ENCODE measurements around the gene KEAP1. TPM values are rescaled to one million over a fixed set of nuclear protein-coding genes. Genes with fewer than 3 reads are reported as not detected.

KEAP1 gene
- total and polyA plus RNA-seq, 2 of the 13 experiments (the other 11 are each of a cell fraction or from before 2014, with no cell fraction given): 56.7 to 72.9 TPM

- TF ChIP-seq ZBTB2 (CRISPR knock-in tag; IDR thresholded peaks at IDR 0.05; ENCODE audit: low read depth) (peak; percentile 82), ZNF747 (CRISPR knock-in tag; IDR thresholded peaks at IDR 0.05; ENCODE audit: borderline replicate concordance) (peak; percentile 50; the same call in 1 of the 2 replicates), CEBPG (CRISPR knock-in tag; IDR thresholded peaks at IDR 0.05) (no peak), ZNF10 (CRISPR knock-in tag; IDR thresholded peaks at IDR 0.05; ENCODE audit: borderline replicate concordance, low read depth) (no peak), KDM3A (CRISPR knock-in tag; IDR thresholded peaks at IDR 0.05; ENCODE audit: low read depth) (peak; percentile 26), KDM6A (CRISPR knock-in tag; IDR thresholded peaks at IDR 0.05; ENCODE audit: low read depth) (no peak), HIC2 (CRISPR knock-in tag; IDR thresholded peaks at IDR 0.05; ENCODE audit: low read depth) (no peak; the same call in 1 of the 2 replicates), CERS6 (CRISPR knock-in tag; IDR thresholded peaks at IDR 0.05) (no peak), RAD51 (IDR thresholded peaks at IDR 0.05; ENCODE audit: borderline replicate concordance) (no peak), MYC (CRISPR knock-in tag; IDR thresholded peaks at IDR 0.05; ENCODE audit: borderline replicate concordance) (peak; percentile 92), CEBPZ (IDR thresholded peaks at IDR 0.05; ENCODE audit: low read length) (no peak), ZSCAN9 (CRISPR knock-in tag; IDR thresholded peaks at IDR 0.05; ENCODE audit: borderline replicate concordance) (no peak; the same call in 1 of the 2 replicates), REL (CRISPR knock-in tag; conservative IDR thresholded peaks at IDR 0.05) (peak; percentile 60; the same call in 1 of the 2 replicates), HNRNPH1 (optimal IDR thresholded peaks at IDR 0.05; ENCODE audit: low read depth, low read length) (no peak), SRSF4 (IDR thresholded peaks at IDR 0.05; ENCODE audit: low read depth, low read length, poor library complexity, severe bottlenecking) (no peak), SMARCE1 (IDR thresholded peaks at IDR 0.05; ENCODE audit: borderline replicate concordance) (no peak), ZBTB14 (CRISPR knock-in tag; IDR thresholded peaks at IDR 0.05) (peak; percentile 86), U2AF1 (optimal IDR thresholded peaks at IDR 0.05; ENCODE audit: low read depth, low read length) (no peak), HBP1 (CRISPR knock-in tag; IDR thresholded peaks at IDR 0.05; ENCODE audit: low read depth) (peak; percentile 40), GATA4 (IDR thresholded peaks at IDR 0.05; ENCODE audit: borderline replicate concordance, low read depth) (no peak), ZNF124 (CRISPR knock-in tag; IDR thresholded peaks at IDR 0.05) (peak; percentile 65; the same call in 1 of the 2 replicates)
Observed at GRCh38 chr19:10502524-10503001, 593 bp downstream of the KEAP1 start (continued).

Data from HepG2 (cell line).